GM12865 (cell line): ENCODE results near the gene HIRIP3.

Source experiments
- DNase-seq: peaks from one replicate; pipeline ENCODE4 v3.0.0; 2010; ENCODE audit warnings: low read depth
- H3K4me3 ChIP-seq: 2 replicates; pipeline ENCODE4 v1.5.1; 2011; ENCODE audit warnings: mild to moderate bottlenecking, low read depth, low read length, control low read depth
- TF ChIP-seq, protein P1 (sequence below): IDR thresholded peaks from 2 replicates; pipeline ENCODE4 v1.5.1; 2011; ENCODE audit warnings: low read length, control low read depth, low read depth, inconsistent platforms; ENCODE audit not compliant: insufficient read depth; ENCODE audit errors: missing control alignments

Gene HIRIP3

GRCh38 chr16:29990034-29990433 is 5.4 kb downstream of the HIRIP3 start:
- TF ChIP-seq, protein P1, sequence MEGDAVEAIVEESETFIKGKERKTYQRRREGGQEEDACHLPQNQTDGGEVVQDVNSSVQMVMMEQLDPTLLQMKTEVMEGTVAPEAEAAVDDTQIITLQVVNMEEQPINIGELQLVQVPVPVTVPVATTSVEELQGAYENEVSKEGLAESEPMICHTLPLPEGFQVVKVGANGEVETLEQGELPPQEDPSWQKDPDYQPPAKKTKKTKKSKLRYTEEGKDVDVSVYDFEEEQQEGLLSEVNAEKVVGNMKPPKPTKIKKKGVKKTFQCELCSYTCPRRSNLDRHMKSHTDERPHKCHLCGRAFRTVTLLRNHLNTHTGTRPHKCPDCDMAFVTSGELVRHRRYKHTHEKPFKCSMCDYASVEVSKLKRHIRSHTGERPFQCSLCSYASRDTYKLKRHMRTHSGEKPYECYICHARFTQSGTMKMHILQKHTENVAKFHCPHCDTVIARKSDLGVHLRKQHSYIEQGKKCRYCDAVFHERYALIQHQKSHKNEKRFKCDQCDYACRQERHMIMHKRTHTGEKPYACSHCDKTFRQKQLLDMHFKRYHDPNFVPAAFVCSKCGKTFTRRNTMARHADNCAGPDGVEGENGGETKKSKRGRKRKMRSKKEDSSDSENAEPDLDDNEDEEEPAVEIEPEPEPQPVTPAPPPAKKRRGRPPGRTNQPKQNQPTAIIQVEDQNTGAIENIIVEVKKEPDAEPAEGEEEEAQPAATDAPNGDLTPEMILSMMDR = no peak
- DNase-seq = no peak
- no peak overlapping the region for H3K4me3 ChIP-seq

DNA sequence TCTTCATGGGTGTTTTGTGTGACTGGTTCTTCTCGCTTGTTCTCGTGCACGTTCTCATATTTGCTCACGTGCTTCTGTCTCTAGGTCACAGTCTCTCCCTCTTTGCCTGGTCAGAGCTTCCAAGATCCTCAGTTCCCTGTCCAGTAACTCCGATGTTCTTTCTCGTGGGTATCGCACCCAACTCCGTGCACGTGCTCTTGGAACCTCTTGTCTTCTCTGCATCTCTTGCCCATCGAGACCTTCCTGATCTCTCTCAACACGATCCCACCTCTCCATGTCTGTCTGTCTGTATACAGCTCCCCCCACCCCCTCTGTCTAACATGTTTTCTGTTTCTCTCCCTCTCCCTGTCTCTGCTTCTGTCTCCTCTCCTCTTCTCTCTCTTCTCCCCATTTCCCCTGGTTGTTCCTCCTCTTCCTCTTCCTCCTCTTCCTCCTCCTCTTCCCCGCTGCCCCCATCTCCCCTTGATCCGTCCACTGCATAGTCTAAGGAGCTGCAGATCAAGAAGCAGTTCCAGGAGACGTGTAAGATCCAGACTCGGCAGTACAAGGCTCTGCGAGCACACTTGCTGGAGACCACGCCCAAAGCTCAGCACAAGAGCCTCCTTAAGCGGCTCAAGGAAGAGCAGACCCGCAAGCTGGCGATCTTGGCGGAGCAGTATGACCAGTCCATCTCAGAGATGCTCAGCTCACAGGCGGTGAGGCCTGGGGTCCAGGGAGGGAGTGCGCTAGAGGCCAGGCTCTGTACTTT is 6.1 kb downstream of the HIRIP3 start:
- no peak overlapping the region for H3K4me3 ChIP-seq
- TF ChIP-seq, protein P1 = no peak
- DNase-seq = no peak

GRCh38 chr16:29988346-29989075 is 6.9 kb downstream of the HIRIP3 start:
- TF ChIP-seq, protein P1 = no peak
- H3K4me3 ChIP-seq = no peak overlapping the region

GRCh38 chr16:29987371-29988085 is 7.9 kb downstream of the HIRIP3 start:
- H3K4me3 ChIP-seq = no peak overlapping the region
- TF ChIP-seq, protein P1 = no peak
- DNase-seq = no peak

More at GRCh38 chr16:29988346-29989075, 6.9 kb downstream of the HIRIP3 start:
- no peak for DNase-seq

DNA sequence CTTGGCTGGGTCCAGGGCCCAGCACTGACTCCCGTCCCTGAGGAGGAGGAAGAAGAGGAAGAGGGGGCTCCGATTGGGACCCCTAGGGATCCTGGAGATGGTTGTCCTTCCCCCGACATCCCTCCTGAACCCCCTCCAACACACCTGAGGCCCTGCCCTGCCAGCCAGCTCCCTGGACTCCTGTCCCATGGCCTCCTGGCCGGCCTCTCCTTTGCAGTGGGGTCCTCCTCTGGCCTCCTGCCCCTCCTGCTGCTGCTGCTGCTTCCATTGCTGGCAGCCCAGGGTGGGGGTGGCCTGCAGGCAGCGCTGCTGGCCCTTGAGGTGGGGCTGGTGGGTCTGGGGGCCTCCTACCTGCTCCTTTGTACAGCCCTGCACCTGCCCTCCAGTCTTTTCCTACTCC is 8.5 kb downstream of the HIRIP3 start:
- DNase-seq = no peak
- TF ChIP-seq, protein P1 = no peak
- no peak overlapping the region for H3K4me3 ChIP-seq

DNA sequence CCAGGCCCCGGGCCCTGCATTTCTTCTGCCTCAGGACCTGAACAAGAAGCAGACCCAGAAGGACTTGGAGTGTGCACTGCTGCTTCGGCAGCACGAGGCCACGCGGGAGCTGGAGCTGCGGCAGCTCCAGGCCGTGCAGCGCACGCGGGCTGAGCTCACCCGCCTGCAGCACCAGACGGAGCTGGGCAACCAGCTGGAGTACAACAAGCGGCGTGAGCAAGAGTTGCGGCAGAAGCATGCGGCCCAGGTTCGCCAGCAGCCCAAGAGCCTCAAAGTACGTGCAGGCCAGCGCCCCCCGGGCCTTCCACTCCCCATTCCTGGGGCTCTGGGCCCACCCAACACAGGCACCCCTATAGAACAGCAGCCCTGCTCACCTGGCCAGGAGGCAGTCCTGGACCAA is 9.2 kb downstream of the HIRIP3 start:
- H3K4me3 ChIP-seq = no peak overlapping the region
- TF ChIP-seq, protein P1 = no peak
- DNase-seq = no peak
